ENCODE data around the gene WASF3.
"Not testable (repeated sequence)": the region's sequence is repeated elsewhere in the genome, so short reads cannot be mapped to it uniquely, and the experiment has no call there.

WASF3 gene

DNA sequence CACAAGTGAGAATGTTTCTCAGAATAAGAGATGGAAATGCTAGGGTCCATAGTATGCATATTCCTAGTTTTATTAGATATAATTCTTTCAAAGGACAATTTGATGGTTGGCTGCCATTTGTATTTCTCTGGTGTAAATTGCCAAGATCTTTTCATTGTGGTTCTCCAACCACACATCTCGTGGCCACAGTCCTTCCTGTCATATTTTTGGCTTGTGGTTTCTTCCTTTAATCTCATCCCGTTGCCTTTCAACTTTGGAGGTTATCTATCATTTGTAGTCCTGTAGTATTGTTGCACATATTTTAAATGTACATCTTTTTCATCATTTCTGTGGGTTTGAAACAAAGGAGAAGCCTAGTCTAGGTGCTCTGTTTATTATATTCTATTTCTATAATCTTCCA, 61.2 kb downstream of the WASF3 start:
- DNase-seq: no peak
- intact Hi-C loops (cut with DNase I): no loop called here

- intact Hi-C loops (cut with DNase I): no loop called here
These were observed 61.9 kb downstream of the WASF3 start for GRCh38 chr13:26619358-26619757.

DNA sequence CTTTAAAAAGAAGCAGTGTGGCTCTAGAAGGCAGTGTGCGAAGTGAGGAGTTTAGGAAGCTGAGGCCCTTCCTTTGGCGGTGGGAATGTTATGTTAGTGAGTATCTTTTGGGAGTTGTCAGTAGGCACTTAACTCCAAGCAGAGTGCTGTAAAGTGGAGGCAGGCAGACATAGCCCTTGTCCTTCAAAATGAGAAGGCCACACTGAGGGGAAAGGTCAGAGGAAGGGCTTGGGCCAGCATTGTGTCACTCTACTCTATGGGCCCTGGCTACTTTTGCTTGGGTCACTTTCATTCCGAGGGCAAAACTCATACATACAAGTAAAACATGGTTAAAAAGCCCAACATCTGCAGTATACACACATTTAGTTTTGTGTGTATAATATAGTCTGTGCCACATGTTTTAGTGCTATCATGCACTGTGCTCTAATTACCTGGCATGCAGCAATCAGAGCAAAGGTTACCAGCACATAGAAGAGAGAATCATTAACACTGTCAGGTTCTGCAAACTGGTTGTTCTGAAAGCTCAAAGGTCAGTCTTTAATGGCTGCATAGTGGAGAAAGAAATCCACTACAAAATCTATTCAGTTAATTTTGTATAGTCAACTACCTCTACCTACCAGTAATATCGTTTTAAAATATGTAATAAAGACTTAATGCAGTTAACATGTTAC, 64.4 kb downstream of the WASF3 start:
- intact Hi-C loops (cut with DNase I): no loop called here
- DNase-seq: no peak

More at GRCh38 chr13:26619358-26619757, 61.9 kb downstream of the WASF3 start:
- DNase-seq: no peak

GRCh38 chr13:26623125-26623524, 65.6 kb downstream of the WASF3 start:
- DNase-seq: no peak
- intact Hi-C loops (cut with DNase I): no loop called here

DNA sequence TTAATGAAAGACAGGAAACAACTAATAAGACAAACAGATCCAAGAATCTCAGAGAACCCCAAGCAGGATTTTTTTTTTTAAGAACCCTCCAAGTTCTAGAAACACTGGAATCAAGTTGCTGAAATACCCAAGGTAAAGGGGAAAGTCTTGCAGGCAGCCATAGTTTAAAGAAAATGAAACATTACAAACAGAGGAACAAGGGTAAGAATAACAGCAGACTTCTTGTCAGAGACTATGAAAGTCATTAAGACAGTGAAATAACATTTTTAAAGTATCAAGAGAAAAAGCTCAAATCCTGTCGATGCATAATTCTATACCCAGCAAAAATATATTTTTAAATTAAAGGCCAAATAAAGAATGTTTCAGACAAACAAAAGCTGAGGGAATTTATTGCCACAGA, 67.1 kb downstream of the WASF3 start:
- DNase-seq: no peak
- intact Hi-C loops (cut with DNase I): no loop called here

DNA sequence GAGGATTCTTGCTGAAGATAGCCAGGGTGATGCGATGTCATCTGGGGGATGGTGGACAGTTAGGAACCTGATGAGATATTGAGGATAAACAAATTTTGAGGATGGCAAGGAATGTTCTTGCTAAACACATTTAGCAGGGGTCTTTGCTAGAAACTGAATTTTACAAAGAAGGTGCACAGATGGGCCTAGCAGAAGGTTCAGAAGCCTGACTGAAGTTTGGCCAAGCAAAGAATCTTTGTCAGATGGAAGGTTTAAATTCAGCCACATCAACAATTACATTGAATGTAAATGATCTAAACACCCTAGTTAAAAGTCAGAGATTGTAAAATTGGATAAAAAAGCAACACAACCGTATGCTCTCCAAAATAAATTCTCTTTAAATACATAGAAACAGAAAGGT, 68.8 kb downstream of the WASF3 start:
- no peak for DNase-seq
- intact Hi-C loops (cut with DNase I): no loop called here

DNA sequence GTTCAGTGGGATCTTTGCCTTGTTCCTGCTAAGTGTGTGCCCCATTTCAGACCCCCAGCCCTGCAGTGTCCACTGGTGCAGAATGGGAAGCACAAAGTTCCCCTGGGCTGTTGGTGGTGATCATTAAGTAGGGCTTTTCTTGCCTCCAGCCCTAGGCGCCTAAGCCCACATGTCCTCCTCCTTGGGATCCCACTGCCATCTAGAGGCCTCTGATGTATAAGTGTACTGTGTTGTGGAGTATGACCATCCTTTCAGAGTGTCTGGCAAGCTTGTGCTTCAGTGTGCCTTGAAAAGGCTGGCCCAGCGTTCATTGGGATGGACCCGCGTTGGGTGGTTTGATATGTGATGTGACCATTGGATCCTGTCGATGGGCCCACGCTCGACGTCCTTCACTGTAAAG, 71.2 kb downstream of the WASF3 start:
- DNase-seq: peak in 8 of 42 donors; percentile 12 to 53 (median 32)
- intact Hi-C loops (cut with DNase I): no loop called here

- intact Hi-C loops (cut with DNase I): no loop called here
- DNase-seq: no peak
These were observed 71.9 kb downstream of the WASF3 start for GRCh38 chr13:26629260-26629825.

DNA sequence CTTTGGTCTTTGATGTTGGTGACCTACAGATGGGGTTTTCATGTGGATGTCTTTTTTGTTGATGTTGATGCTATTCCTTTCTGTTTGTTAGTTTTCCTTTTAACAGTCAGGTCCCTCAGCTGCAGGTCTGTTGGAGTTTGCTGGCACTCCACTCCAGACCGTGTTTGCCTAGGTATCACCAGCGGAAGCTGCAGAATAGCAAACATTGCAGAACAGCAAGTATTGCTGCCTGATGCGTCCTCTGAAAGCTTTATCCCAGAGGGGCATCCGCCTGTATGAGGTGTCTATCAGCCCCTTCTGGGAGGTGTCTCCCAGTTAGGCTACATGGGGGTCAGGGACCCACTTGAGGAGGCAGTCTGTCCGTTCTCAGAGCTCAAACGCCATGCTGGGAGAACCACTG, 78.2 kb downstream of the WASF3 start:
- DNase-seq; intact Hi-C loops (cut with DNase I): not testable (repeated sequence)

- DNase-seq; intact Hi-C loops (cut with DNase I): not testable (repeated sequence)
These were observed 78.6 kb downstream of the WASF3 start for GRCh38 chr13:26636073-26636472.

GRCh38 chr13:26646603-26647002, 89.1 kb downstream of the WASF3 start:
- intact Hi-C loops (cut with DNase I): no loop called here
- no peak for DNase-seq

DNA sequence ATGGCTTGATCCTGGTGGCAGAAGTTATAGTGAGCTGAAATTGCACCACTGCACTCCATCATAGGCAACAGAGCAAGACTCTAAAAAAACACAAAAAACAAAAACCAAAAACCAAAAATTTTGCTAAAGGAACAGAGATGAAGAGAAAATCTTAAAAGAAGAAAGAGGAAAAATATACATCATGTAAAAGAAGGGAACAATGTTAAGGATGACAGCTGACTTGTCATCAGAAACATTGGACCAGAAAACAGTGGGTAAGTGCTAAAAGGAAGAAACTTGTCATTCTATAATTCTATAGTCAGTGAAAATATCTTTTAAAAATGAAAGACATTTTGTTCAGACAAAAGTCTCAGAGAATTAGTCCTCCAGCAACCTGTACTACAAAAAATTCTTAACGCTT, 93.8 kb downstream of the WASF3 start:
- DNase-seq: no peak
- intact Hi-C loops (cut with DNase I): no loop called here

DNA sequence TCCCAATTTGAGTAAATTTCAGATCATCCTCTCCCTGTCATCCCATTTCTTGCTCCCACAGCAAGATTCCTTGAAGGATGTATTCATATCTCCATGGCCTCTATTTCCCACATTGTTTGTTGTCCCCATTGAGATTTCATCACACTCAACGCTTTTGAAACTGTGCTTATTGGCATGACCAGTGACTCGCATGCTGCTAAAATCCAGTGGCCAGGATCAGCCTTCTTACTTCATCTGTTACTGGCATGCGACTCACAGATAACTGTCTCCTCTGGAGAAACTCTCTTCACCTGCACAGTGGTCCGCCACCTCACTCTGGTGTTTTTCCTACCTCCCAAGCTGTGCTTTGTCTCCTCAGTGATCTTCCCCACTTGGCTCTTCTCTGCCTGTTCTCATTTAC, 95.8 kb downstream of the WASF3 start:
- DNase-seq: no peak
- intact Hi-C loops (cut with DNase I): no loop called here

- DNase-seq: no peak
- intact Hi-C loops (cut with DNase I): no loop called here
These were observed 96.4 kb downstream of the WASF3 start for GRCh38 chr13:26653842-26654241.

DNA sequence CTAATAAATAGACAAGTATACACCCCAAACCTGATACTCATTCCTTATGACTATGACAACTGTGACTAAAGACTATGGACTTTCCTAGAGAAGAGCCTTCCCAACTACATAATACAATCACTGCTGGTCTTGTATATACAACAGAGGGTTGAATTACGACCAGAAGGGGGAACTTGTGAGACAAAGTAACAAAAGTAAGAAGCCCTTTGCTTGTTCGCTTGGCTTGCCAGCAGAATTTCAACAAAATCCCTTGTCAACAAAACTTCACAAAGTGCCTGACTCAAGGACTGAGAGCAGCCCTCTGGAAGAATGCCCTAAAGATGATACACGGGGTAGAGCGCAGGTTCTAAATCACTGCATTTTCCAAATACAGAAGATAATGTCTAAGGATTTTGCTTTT, 99.4 kb downstream of the WASF3 start:
- intact Hi-C loops (cut with DNase I): no loop called here
- DNase-seq: peak in 5 of 42 donors; percentile 14 to 45 (median 33)

DNA sequence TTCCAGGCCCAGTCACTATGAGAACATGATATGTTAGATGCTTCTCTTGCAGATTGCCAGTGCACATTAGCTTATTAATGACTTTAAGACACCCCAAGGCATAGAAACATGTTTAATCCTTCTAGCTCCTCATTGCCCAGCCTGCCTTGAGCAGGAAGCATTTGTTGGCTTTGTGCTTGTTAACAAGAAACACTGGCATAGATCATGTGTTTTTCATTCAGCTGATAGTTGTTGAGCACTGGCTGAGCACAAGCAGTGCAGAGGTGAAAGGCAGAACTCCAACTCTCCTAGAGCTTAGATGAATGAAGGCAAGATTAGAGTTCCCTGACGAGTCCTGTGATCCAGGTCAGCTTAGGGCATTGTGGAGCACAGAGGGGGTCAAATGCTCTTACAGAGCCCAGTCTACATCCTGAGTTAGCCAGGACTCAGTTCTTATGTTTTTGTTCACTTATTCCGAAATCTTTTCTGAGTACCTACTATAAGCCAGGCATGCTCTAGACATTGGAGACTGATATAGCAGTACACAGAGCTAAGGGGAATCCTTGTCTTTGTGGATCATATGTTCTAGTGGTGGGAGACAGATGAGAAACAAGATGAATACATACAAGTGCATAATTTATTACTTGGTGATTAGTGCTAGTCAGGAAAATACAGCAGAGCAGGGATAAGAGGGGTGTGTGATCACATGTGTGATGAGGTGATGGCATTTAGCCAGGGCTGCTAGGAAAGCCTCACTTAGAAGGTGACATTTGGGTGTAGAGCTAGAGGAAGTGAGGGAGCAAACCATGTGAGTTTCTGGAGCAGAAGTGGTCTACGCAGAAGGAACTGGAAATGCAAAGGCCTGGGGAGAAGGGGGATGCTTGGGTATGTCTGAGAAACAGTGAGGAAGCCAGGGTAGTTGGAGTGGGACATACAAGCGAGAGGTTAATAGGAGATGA, 101.2 kb downstream of the WASF3 start:
- intact Hi-C loops (cut with DNase I): no loop called here
- DNase-seq: peak in 2 of 42 donors; percentile 17 to 21

- peak in 20 of 42 donors; percentile 4 to 55 (median 32) for DNase-seq
- intact Hi-C loops (cut with DNase I): no loop called here
These were observed 102.7 kb downstream of the WASF3 start for GRCh38 chr13:26660185-26660584.

DNA sequence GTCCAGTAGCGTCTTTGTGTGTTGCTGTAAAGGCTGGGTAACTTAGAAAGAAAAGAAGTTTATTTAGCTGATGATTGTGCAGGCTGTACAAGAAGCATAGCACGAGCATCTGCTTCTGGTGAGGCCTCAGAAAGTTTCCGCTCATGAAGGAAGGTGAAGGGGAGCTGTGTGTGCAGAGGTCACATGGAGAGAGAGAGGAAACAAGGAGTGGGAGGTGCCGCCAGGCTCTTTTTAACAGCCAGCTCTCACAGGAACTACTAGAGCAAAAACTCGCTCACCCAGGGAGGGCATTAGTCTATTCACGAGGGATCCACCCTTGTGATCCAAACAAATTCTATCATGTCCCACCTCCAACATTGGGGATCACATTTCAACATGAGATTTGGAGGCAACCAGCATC, 103.3 kb downstream of the WASF3 start:
- DNase-seq: no peak
- intact Hi-C loops (cut with DNase I): no loop called here

- intact Hi-C loops (cut with DNase I): no loop called here
- DNase-seq: no peak
These were observed 106.3 kb downstream of the WASF3 start for GRCh38 chr13:26663791-26664190.

DNA sequence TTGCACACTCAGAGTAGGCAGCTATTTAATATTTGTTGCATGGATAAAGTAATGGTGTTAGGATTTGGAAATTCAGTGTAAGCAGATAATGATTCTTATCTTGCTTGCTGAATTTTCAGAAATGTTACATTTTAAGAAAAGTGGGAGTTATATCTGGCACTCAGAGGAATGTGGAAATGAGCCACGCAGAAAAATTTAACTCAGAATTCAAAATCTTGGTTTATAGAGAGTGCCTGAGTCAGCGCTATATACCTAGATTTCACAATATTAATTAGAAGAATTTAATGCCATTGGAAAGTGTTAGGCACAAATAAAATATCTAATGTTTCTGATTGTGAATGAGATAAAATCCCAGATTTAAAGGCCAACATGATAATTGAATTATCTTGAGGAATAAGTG, 106.8 kb downstream of the WASF3 start:
- DNase-seq: no peak

More for the DNA sequence above, 106.8 kb downstream of the WASF3 start:
- intact Hi-C loops (cut with DNase I): no loop called here
